CD14-positive monocyte (primary cell): ENCODE results near the gene MAU2. TPM values are rescaled to one million over a fixed set of nuclear protein-coding genes. Genes with fewer than 3 reads are reported as not detected.

Experiments used
- DNase-seq, 3 donors: peaks; one replicate each; pipeline ENCODE4 v3.0.0-alpha.2; 2011 to 2022
- H2AFZ ChIP-seq: 2 replicates; pipeline ENCODE4 v1.6.0; 2012; ENCODE audit warnings: mild to moderate bottlenecking, low read depth, low read length, inconsistent platforms; ENCODE audit not compliant: insufficient read depth, poor library complexity, severe bottlenecking
- H3K27ac ChIP-seq, 2 donors: 1 replicate in 1 of 2; 2 replicates in 1 of 2; pipeline ENCODE4 v1.5.1; 2012 to 2013; ENCODE audit warnings: low read length in 2 of 2, control low read depth in 1 of 2, inconsistent platforms in 1 of 2, low read depth in 1 of 2, mild to moderate bottlenecking in 1 of 2
- H3K27me3 ChIP-seq, 2 donors: one replicate each; pipeline versions ENCODE4 v1.6.0 to v1.6.1; 2011 to 2013; ENCODE audit warnings: low read length in 2 of 2; ENCODE audit not compliant: control insufficient read depth in 2 of 2, insufficient read depth in 2 of 2
- H3K36me3 ChIP-seq, 2 donors: replicated peaks in 1 of 2; 1 replicate in 1 of 2; 2 replicates in 1 of 2; pipeline versions ENCODE4 v1.5.1 to v1.6.1; 2012 to 2013; ENCODE audit warnings: low read length in 2 of 2, control low read depth in 1 of 2, inconsistent platforms in 1 of 2, mild to moderate bottlenecking in 1 of 2; ENCODE audit not compliant: insufficient read depth in 2 of 2, control insufficient read depth in 1 of 2
- H3K4me1 ChIP-seq, 2 donors: 1 replicate in 1 of 2; 2 replicates in 1 of 2; pipeline versions ENCODE4 v1.5.1 to v1.6.1; 2012 to 2013; ENCODE audit warnings: low read length in 2 of 2, control low read depth in 1 of 2, inconsistent platforms in 1 of 2, mild to moderate bottlenecking in 1 of 2, moderate library complexity in 1 of 2; ENCODE audit not compliant: insufficient read depth in 2 of 2, control insufficient read depth in 1 of 2
- H3K4me2 ChIP-seq: replicated peaks from 2 replicates; pipeline ENCODE3; 2012; ENCODE audit warnings: low read length, moderate library complexity, mild to moderate bottlenecking; ENCODE audit not compliant: poor library complexity, severe bottlenecking; ENCODE audit errors: extremely low read depth
- H3K4me3 ChIP-seq, 3 experiments: fragments of 200-600 bp in 1 of 3; sonication (generic) in 1 of 3; replicated peaks in 1 of 3; 1 replicate in 2 of 3; 2 replicates in 1 of 3; pipeline ENCODE4 v1.5.1; 2011 to 2013; ENCODE audit warnings: low read length in 3 of 3, mild to moderate bottlenecking in 3 of 3, control low read depth in 2 of 3, low read depth in 2 of 3, inconsistent platforms in 1 of 3, moderate library complexity in 1 of 3
- H3K79me2 ChIP-seq: 2 replicates; pipeline ENCODE4 v1.6.0; 2012; ENCODE audit warnings: mild to moderate bottlenecking, control low read depth, inconsistent platforms, low read length, moderate library complexity; ENCODE audit not compliant: insufficient read depth
- H3K9ac ChIP-seq: 2 replicates; pipeline ENCODE4 v1.6.0; 2017; ENCODE audit warnings: low read length, mild to moderate bottlenecking; ENCODE audit not compliant: insufficient read depth, poor library complexity, severe bottlenecking
- H3K9me3 ChIP-seq, 2 donors: replicated peaks in 1 of 2; 1 replicate in 1 of 2; 2 replicates in 1 of 2; pipeline versions ENCODE4 v1.5.1 to v1.6.1; 2012 to 2013; ENCODE audit warnings: low read length in 2 of 2, control low read depth in 1 of 2; ENCODE audit not compliant: control insufficient read depth in 1 of 2, insufficient read depth in 1 of 2
- H4K20me1 ChIP-seq: 2 replicates; pipeline ENCODE4 v1.6.0; 2012; ENCODE audit warnings: mild to moderate bottlenecking, low read length, control low read depth, moderate library complexity; ENCODE audit not compliant: insufficient read depth
- H3K27ac Mint-ChIP-seq, 7 donors: one replicate each; pipeline ENCODE4 v1.8.0; 2020; ENCODE audit warnings: mild to moderate bottlenecking in 7 of 7, mixed read lengths in 7 of 7, moderate library complexity in 6 of 7, inconsistent platforms in 2 of 7
- H3K27me3 Mint-ChIP-seq, 3 donors: one replicate each; pipeline ENCODE4 v1.8.0; 2021 to 2022; ENCODE audit warnings: low read depth in 3 of 3, mild to moderate bottlenecking in 3 of 3, mixed read lengths in 3 of 3, moderate library complexity in 3 of 3, inconsistent platforms in 1 of 3
- H3K36me3 Mint-ChIP-seq, 2 donors: one replicate each; pipeline ENCODE4 v1.8.0; 2020; ENCODE audit warnings: mixed read lengths in 2 of 2, inconsistent platforms in 1 of 2, mild to moderate bottlenecking in 1 of 2
- H3K4me1 Mint-ChIP-seq: one replicate; pipeline ENCODE4 v1.8.0; 2020; ENCODE audit warnings: mild to moderate bottlenecking, mixed read lengths
- H3K4me3 Mint-ChIP-seq, 2 donors: one replicate each; pipeline ENCODE4 v1.8.0; 2020; ENCODE audit warnings: mild to moderate bottlenecking in 2 of 2, mixed read lengths in 2 of 2, moderate library complexity in 1 of 2
- H3K9me3 Mint-ChIP-seq, 7 donors: one replicate each; pipeline ENCODE4 v1.8.0; 2020 to 2022; ENCODE audit warnings: mixed read lengths in 7 of 7, mild to moderate bottlenecking in 6 of 7, moderate library complexity in 6 of 7, inconsistent platforms in 2 of 7
- WGBS: methylation state at CpG from one replicate; pipeline ENCODE4 v1.1.5; 2013; ENCODE audit warnings: missing lambda C conversion rate; ENCODE audit not compliant: insufficient coverage; 5-methylcytosine and 5-hydroxymethylcytosine counted together
- intact Hi-C, 2 donors: fragments of 100-400 bp; cut with micrococcal nuclease; formaldehyde crosslinking; loops; one replicate each; pipeline versions ENCODE4 v1.15.0 to v1.15.1; 2023
- polyA plus RNA-seq, 3 donors: library from polyadenylated mRNA; depleted of rRNA in 1 of 3; unstranded in 2 of 3; stranded (reverse) in 1 of 3; fragments of 300-500 nt in 2 of 3; fragments of >200 nt in 1 of 3; fragmentation: Illumina TruSeq in 2 of 3; gene quantifications; 1 replicate in 2 of 3; 2 replicates in 1 of 3; pipeline ENCODE4 v1.2.3, GENCODE V29; 2012 to 2021
- TF ChIP-seq, protein P1 (sequence below): fragments of 200-600 bp; IDR thresholded peaks from one replicate; pipeline ENCODE4 v1.8.0; 2022; ENCODE audit warnings: antibody characterized with exemption, mild to moderate bottlenecking

The MAU2 gene
- polyA plus RNA-seq, 3 donors = 7.4 to 68.4 (median 14.5) TPM

DNA sequence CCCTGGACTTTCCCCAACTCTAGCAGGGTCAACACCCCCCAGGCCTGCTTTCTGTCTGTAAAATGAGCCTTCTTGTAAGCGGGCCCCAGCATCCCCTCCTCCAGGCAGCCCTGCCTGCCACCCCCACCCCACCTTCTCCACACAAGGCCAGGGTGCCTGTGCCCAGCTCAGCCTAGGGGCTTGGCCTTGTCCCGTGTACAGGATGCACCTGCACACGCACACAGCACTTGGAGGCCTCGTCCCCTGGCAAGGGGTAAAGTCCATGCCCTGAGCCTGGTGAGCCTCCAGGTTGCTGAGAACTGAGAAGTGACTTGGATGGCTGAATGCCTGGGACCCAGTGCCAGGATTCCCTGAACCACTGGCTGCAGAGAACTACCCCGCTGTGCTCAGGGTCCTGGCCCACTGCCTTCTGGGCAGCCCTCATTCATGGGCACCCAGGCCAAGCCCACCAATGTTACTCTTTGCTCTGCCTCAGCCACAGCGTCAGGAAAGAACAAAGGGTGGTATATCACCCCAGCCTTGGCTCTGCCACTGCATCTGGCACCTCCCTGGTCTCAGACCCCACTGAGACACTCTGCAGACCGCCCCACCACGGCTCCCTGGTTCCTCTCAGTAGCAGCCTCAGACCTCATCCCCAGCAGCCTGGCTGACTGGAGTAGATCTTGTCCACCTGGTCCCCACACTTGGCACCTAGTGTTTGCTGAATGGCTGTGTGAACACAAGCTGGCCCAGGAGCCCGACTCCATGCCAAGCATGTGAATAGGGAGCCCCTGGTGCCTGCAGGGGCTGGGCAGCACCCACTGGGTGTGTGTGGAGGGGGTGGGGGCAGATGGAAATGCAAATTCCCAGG, 45.7 kb upstream of the MAU2 start:
- Histone ChIP-seq H3K9ac (no peak overlapping the region), H3K4me1 (no peaks in the 10 kb centered on the region), H2AFZ (no peak overlapping the region), H4K20me1 (no peaks in the 10 kb centered on the region), H3K27ac (no peak overlapping the region), H3K4me2 (no peak overlapping the region), H3K27me3 (peaks cover 6 to 20% of the 10 kb centered on the region in 2 donors), H3K4me3 (no peak overlapping the region), H3K79me2 (no peaks in the 10 kb centered on the region), H3K36me3 (peaks cover 41 to 50% of the 10 kb centered on the region in 2 donors), H3K9me3 (no peaks in the 10 kb centered on the region)
- 71% methylated on average over 9 of the region's 9 CpGs for WGBS
- peak overlapping the region in 2 of 7 donors; percentile 35 to 50 for H3K27ac Mint-ChIP-seq
- peaks cover 28 to 43% (median 30%) of the 10 kb centered on the region in 3 donors for H3K27me3 Mint-ChIP-seq
- H3K9me3 Mint-ChIP-seq = peaks cover 0 to 10% (median 2%) of the 10 kb centered on the region in 7 donors
- intact Hi-C loops = no loop called here
- peaks cover 39 to 56% of the 10 kb centered on the region in 2 donors for H3K36me3 Mint-ChIP-seq
- DNase-seq = no peak
- H3K4me1 Mint-ChIP-seq = peaks cover 5% of the 10 kb centered on the region
- H3K4me3 Mint-ChIP-seq = no peak overlapping the region
- TF ChIP-seq, protein P1, sequence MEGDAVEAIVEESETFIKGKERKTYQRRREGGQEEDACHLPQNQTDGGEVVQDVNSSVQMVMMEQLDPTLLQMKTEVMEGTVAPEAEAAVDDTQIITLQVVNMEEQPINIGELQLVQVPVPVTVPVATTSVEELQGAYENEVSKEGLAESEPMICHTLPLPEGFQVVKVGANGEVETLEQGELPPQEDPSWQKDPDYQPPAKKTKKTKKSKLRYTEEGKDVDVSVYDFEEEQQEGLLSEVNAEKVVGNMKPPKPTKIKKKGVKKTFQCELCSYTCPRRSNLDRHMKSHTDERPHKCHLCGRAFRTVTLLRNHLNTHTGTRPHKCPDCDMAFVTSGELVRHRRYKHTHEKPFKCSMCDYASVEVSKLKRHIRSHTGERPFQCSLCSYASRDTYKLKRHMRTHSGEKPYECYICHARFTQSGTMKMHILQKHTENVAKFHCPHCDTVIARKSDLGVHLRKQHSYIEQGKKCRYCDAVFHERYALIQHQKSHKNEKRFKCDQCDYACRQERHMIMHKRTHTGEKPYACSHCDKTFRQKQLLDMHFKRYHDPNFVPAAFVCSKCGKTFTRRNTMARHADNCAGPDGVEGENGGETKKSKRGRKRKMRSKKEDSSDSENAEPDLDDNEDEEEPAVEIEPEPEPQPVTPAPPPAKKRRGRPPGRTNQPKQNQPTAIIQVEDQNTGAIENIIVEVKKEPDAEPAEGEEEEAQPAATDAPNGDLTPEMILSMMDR = no peak

DNA sequence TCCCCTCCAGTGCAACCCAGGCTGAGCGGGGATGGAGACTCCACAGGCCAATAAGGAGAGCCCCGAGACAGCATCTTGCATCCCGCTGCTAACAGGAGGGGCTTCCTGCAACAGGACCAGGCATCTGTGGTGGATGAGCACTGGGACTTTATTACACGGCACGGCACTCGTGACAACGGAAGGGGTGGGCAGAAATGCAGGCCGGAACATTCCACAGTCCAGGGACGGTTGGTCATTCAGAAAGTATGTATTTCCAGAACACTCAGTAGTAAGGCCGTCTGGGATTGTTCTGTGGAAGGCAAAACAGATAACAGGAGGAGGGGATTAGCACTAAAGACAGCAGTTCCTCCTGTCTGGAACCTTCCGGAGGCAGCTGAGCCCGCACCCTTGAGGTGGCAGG, 44.2 kb upstream of the MAU2 start:
- H3K4me3 ChIP-seq = no peak overlapping the region
- peaks cover 6 to 20% of the 10 kb centered on the region in 2 donors for H3K27me3 ChIP-seq
- no peak overlapping the region for H3K4me3 Mint-ChIP-seq
- peaks cover 0 to 10% (median 0%) of the 10 kb centered on the region in 7 donors for H3K9me3 Mint-ChIP-seq
- peaks cover 28 to 36% (median 29%) of the 10 kb centered on the region in 3 donors for H3K27me3 Mint-ChIP-seq
- H4K20me1 ChIP-seq = no peaks in the 10 kb centered on the region
- intact Hi-C loops = no loop called here
- 97% methylated on average over 11 of the region's 12 CpGs for WGBS
- TF ChIP-seq, protein P1 = no peak
- peaks cover 49 to 69% of the 10 kb centered on the region in 2 donors for H3K36me3 Mint-ChIP-seq
- no peaks in the 10 kb centered on the region for H3K79me2 ChIP-seq
- H3K9me3 ChIP-seq = no peaks in the 10 kb centered on the region
- DNase-seq = no peak
- no peak overlapping the region for H3K4me2 ChIP-seq
- peaks cover 55 to 64% of the 10 kb centered on the region in 2 donors for H3K36me3 ChIP-seq
- H3K27ac ChIP-seq = no peak overlapping the region
- H3K27ac Mint-ChIP-seq = peak overlapping the region in 1 of 7 donors; percentile 77
- no peaks in the 10 kb centered on the region for H3K4me1 ChIP-seq
- peaks cover 5% of the 10 kb centered on the region for H3K4me1 Mint-ChIP-seq
- H3K9ac ChIP-seq = no peak overlapping the region
- no peak overlapping the region for H2AFZ ChIP-seq
